OCI-LY1 (cell line): Measurements from ENCODE around the gene CCDC73.

Experiments
- EZH2 ChIP-seq: fragments of 200-600 bp; sonication (generic), shearing (Covaris generic); IDR thresholded peaks from 2 replicates; pipeline ENCODE4 v1.8.0; 2017; ENCODE audit warnings: borderline replicate concordance, mixed run types, mild to moderate bottlenecking, antibody characterized with exemption, low read length, moderate library complexity, mixed read lengths
- TF ChIP-seq, protein P1 (sequence below): fragments of 200-600 bp; sonication (generic), shearing (Covaris generic); IDR thresholded peaks from 2 replicates; pipeline ENCODE4 v1.5.1; 2017; ENCODE audit warnings: mild to moderate bottlenecking, antibody characterized with exemption, low read length, moderate library complexity, mixed read lengths

- TF ChIP-seq, protein P1, sequence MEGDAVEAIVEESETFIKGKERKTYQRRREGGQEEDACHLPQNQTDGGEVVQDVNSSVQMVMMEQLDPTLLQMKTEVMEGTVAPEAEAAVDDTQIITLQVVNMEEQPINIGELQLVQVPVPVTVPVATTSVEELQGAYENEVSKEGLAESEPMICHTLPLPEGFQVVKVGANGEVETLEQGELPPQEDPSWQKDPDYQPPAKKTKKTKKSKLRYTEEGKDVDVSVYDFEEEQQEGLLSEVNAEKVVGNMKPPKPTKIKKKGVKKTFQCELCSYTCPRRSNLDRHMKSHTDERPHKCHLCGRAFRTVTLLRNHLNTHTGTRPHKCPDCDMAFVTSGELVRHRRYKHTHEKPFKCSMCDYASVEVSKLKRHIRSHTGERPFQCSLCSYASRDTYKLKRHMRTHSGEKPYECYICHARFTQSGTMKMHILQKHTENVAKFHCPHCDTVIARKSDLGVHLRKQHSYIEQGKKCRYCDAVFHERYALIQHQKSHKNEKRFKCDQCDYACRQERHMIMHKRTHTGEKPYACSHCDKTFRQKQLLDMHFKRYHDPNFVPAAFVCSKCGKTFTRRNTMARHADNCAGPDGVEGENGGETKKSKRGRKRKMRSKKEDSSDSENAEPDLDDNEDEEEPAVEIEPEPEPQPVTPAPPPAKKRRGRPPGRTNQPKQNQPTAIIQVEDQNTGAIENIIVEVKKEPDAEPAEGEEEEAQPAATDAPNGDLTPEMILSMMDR = no peak
- TF ChIP-seq EZH2 = no peak
These were observed 22.9 kb upstream of the CCDC73 start for GRCh38 chr11:32817181-32817851.
